Gastrocnemius medialis (tissue), 4 donors: ENCODE data around the gene ZNF683. TPM values are rescaled to one million over a fixed set of nuclear protein-coding genes. Genes with fewer than 3 reads are reported as not detected.
"Not testable (repeated sequence)": the region's sequence is repeated elsewhere in the genome, so short reads cannot be mapped to it uniquely, and the experiment has no call there.

Experiments
- ATAC-seq, 2 donors: fragments of 150-250 bp; one replicate each; pipeline ENCODE4 v1.9.1; 2016
- DNase-seq, 2 donors: peaks; one replicate each; pipeline ENCODE4 v3.0.0-alpha.2; 2019
- H3K27ac ChIP-seq, 4 donors: fragments of 200-600 bp; sonication (generic); 1 replicate in 1 of 4; 2 replicates in 3 of 4; pipeline ENCODE4 v1.5.1; 2016 to 2018; ENCODE audit warnings: mild to moderate bottlenecking in 2 of 4, moderate library complexity in 1 of 4
- H3K27me3 ChIP-seq, 3 donors: fragments of 200-600 bp; sonication (generic) in 2 of 3; 1 replicate in 1 of 3; 2 replicates in 2 of 3; pipeline versions ENCODE4 v1.5.1 to v1.6.0; 2016 to 2019; ENCODE audit warnings: mild to moderate bottlenecking in 1 of 3, moderate library complexity in 1 of 3
- H3K36me3 ChIP-seq, 2 donors: fragments of 200-600 bp; sonication (generic) in 1 of 2; one replicate each; pipeline ENCODE4 v1.5.1; 2017 to 2018
- H3K4me1 ChIP-seq, 2 donors: fragments of 200-600 bp; sonication (generic) in 1 of 2; one replicate each; pipeline ENCODE4 v1.5.1; 2016 to 2017; ENCODE audit warnings: mild to moderate bottlenecking in 2 of 2
- H3K4me3 ChIP-seq, 4 donors: fragments of 200-600 bp; sonication (generic) in 3 of 4; 1 replicate in 1 of 4; 2 replicates in 3 of 4; pipeline ENCODE4 v1.5.1; 2016 to 2019; ENCODE audit warnings: mild to moderate bottlenecking in 2 of 4
- H3K9me3 ChIP-seq, 3 donors: fragments of 200-600 bp; sonication (generic) in 2 of 3; 1 replicate in 1 of 3; 2 replicates in 2 of 3; pipeline ENCODE4 v1.5.1; 2016 to 2019
- POLR2A ChIP-seq, 2 donors: fragments of 450-650 bp; IDR thresholded peaks; one replicate each; pipeline ENCODE4 v1.6.1; 2017; ENCODE audit warnings: antibody characterized with exemption in 2 of 2, mild to moderate bottlenecking in 2 of 2, moderate library complexity in 2 of 2
- in situ Hi-C, 4 donors: fragments of 200-750 bp; cut with MboI; loops; one replicate each; pipeline versions ENCODE4 v1.15.0 to v1.8.0; 2017; ENCODE audit warnings: low sequenced_read_pairs in 4 of 4
- intact Hi-C: fragments of 100-400 bp; cut with DNase I; formaldehyde crosslinking; loops from one replicate; pipeline ENCODE4 v1.15.1; 2023; ENCODE audit warnings: low total_unique reads
- total RNA-seq, 4 donors: library from RNA; depleted of rRNA; stranded (reverse); fragments of >200 nt; gene quantifications; one replicate each; pipeline versions ENCODE4 v1.1.0 to v1.2.3, GENCODE V29; 2016
- TF ChIP-seq, protein P1 (sequence below), 5 experiments: fragments of 450-650 bp in 3 of 5; fragments of 200-600 bp in 2 of 5; sonication (generic) in 2 of 5; IDR thresholded peaks in 4 of 5; conservative IDR thresholded peaks in 1 of 5; 1 replicate in 4 of 5; 2 replicates in 1 of 5; pipeline ENCODE4 v1.5.1; 2016 to 2019; ENCODE audit warnings: antibody characterized with exemption in 5 of 5, mild to moderate bottlenecking in 3 of 5, moderate library complexity in 3 of 5

Gene ZNF683
- total RNA-seq, 4 donors from 2014 or later: not detected

- no peak overlapping the region for H3K27ac ChIP-seq
- H3K27me3 ChIP-seq: peaks cover 20 to 30% (median 30%) of the 10 kb centered on the region in 3 donors
- peak overlapping the region; percentile 49 to 71 (median 51) for H3K4me3 ChIP-seq
- no peaks in the 10 kb centered on the region for H3K9me3 ChIP-seq
- intact Hi-C loops: no loop called here
- ATAC-seq: peak; percentile 69 to 73
- H3K4me1 ChIP-seq: peaks cover 8 to 11% of the 10 kb centered on the region in 2 donors
- no peak for TF ChIP-seq POLR2A (IDR thresholded peaks at IDR 0.05)
- TF ChIP-seq, protein P1, sequence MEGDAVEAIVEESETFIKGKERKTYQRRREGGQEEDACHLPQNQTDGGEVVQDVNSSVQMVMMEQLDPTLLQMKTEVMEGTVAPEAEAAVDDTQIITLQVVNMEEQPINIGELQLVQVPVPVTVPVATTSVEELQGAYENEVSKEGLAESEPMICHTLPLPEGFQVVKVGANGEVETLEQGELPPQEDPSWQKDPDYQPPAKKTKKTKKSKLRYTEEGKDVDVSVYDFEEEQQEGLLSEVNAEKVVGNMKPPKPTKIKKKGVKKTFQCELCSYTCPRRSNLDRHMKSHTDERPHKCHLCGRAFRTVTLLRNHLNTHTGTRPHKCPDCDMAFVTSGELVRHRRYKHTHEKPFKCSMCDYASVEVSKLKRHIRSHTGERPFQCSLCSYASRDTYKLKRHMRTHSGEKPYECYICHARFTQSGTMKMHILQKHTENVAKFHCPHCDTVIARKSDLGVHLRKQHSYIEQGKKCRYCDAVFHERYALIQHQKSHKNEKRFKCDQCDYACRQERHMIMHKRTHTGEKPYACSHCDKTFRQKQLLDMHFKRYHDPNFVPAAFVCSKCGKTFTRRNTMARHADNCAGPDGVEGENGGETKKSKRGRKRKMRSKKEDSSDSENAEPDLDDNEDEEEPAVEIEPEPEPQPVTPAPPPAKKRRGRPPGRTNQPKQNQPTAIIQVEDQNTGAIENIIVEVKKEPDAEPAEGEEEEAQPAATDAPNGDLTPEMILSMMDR (IDR thresholded peaks at IDR 0.05 in 4 of 5, conservative IDR thresholded peaks at IDR 0.05 in 1 of 5): no peak
- no peaks in the 10 kb centered on the region for H3K36me3 ChIP-seq
- in situ Hi-C loops: no loop called here
- DNase-seq: no peak
Observed at GRCh38 chr1:26335774-26336476, 36.6 kb downstream of the ZNF683 start.

DNA sequence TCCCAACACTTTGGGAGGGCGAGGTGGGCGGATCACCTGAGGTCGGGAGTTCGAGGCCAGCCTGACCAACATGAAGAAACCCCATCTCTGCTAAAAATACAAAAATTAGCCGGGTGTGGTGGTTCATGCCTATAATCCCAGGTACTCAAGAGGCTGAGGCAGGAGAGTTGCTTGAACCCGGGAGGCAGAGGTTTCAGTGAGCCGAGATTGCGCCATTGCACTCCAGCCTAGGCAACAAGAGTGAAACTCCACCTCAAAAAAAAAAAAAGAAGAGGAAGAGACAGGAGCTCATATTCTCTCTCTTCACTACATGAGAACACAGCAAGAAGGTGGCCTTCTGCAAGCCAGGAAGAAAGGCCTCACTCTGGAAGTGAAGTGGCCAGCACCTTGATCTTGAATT lies 39.2 kb downstream of the ZNF683 start:
- DNase-seq, H3K36me3 ChIP-seq, ATAC-seq, intact Hi-C loops, H3K4me3 ChIP-seq, H3K9me3 ChIP-seq, H3K27ac ChIP-seq, in situ Hi-C loops: not testable (repeated sequence)
- H3K27me3 ChIP-seq: peaks cover 20 to 30% (median 30%) of the 10 kb centered on the region in 3 donors
- H3K4me1 ChIP-seq: peaks cover 8 to 11% of the 10 kb centered on the region in 2 donors

GRCh38 chr1:26330276-26330675 lies 42.3 kb downstream of the ZNF683 start:
- H3K27me3 ChIP-seq: peaks cover 16 to 21% (median 18%) of the 10 kb centered on the region in 3 donors
- intact Hi-C loops: no loop called here
- no peak overlapping the region for H3K27ac ChIP-seq
- TF ChIP-seq, protein P1 (IDR thresholded peaks at IDR 0.05 in 4 of 5, conservative IDR thresholded peaks at IDR 0.05 in 1 of 5): no peak
- no peak for TF ChIP-seq POLR2A (IDR thresholded peaks at IDR 0.05)
- no peaks in the 10 kb centered on the region for H3K4me1 ChIP-seq
- DNase-seq (no peak), ATAC-seq (no peak)
- in situ Hi-C loops: no loop called here
- no peaks in the 10 kb centered on the region for H3K36me3 ChIP-seq
- no peaks in the 10 kb centered on the region for H3K9me3 ChIP-seq
- H3K4me3 ChIP-seq: no peak overlapping the region

DNA sequence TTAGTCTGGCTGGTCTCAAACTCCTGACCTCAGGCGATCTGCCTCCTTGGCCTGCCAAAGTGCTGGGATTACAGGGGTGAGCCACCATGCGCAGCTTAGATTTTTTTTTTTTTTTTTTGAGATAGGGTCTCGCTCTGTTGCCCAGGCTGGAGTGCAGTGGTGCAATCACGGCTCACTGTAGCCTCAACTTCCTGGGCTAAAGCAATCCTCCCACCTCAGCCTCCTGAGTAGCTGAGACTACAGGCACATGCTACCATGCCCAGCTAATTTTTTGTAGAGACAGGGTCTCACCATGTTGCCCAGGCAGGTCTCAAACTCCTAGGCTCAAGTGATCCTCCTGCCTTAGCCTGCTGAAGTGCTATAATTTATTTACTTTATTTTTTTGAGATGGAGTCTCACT lies 43.2 kb downstream of the ZNF683 start:
- peaks cover 9 to 12% (median 12%) of the 10 kb centered on the region in 3 donors for H3K27me3 ChIP-seq
- ATAC-seq, in situ Hi-C loops, H3K4me1 ChIP-seq, H3K27ac ChIP-seq, H3K36me3 ChIP-seq, H3K4me3 ChIP-seq, DNase-seq, H3K9me3 ChIP-seq: not testable (repeated sequence)
- intact Hi-C loops: loop anchor here (10.0 kb wide), 1 partner anchor 125 kb away; no protein-coding TSS in a partner anchor

- ATAC-seq (no peak), DNase-seq (no peak)
- H3K4me1 ChIP-seq: no peaks in the 10 kb centered on the region
- in situ Hi-C loops: no loop called here
- no peak overlapping the region for H3K27ac ChIP-seq
- intact Hi-C loops: loop anchor here (10.0 kb wide), 1 partner anchor 124 kb away; no protein-coding TSS in a partner anchor
- no peak overlapping the region for H3K4me3 ChIP-seq
- no peak for TF ChIP-seq POLR2A (IDR thresholded peaks at IDR 0.05)
- TF ChIP-seq, protein P1 (IDR thresholded peaks at IDR 0.05 in 4 of 5, conservative IDR thresholded peaks at IDR 0.05 in 1 of 5): no peak
- no peaks in the 10 kb centered on the region for H3K9me3 ChIP-seq
- peaks cover 1 to 6% (median 6%) of the 10 kb centered on the region in 3 donors for H3K27me3 ChIP-seq
- no peaks in the 10 kb centered on the region for H3K36me3 ChIP-seq
Observed at GRCh38 chr1:26328597-26328996, 44.0 kb downstream of the ZNF683 start.
